Measurements from ENCODE around the gene CKLF.

CKLF gene

GRCh38 chr16:66536525-66536924 lies 15.9 kb upstream of the CKLF start:
- no peaks in the 10 kb centered on the region for H3K27me3 ChIP-seq (ENCODE audit: insufficient read depth, low read length)
- H3K4me3 ChIP-seq (ENCODE audit: low read length), result no peak overlapping the region
- H3K9me3 ChIP-seq (ENCODE audit: insufficient read depth, low read depth, low read length), result no peaks in the 10 kb centered on the region
- no peak overlapping the region for H3K9ac ChIP-seq (ENCODE audit: low read depth, low read length)
- H3K4me1 ChIP-seq (ENCODE audit: insufficient read depth, low read length), result no peaks in the 10 kb centered on the region; the same call in 1 of the 2 replicates
- H3K36me3 ChIP-seq (ENCODE audit: insufficient read depth, low read depth, low read length), result no peaks in the 10 kb centered on the region
- H3K27ac ChIP-seq (ENCODE audit: low read length), result no peak overlapping the region

GRCh38 chr16:66537236-66537635 lies 15.1 kb upstream of the CKLF start:
- H3K36me3 ChIP-seq (ENCODE audit: insufficient read depth, low read depth, low read length), result no peaks in the 10 kb centered on the region
- no peak overlapping the region for H3K27ac ChIP-seq (ENCODE audit: low read length)
- H3K9me3 ChIP-seq (ENCODE audit: insufficient read depth, low read depth, low read length), result no peaks in the 10 kb centered on the region
- H3K4me1 ChIP-seq (ENCODE audit: insufficient read depth, low read length), result no peaks in the 10 kb centered on the region; the same call in 1 of the 2 replicates
- no peaks in the 10 kb centered on the region for H3K27me3 ChIP-seq (ENCODE audit: insufficient read depth, low read length)
- H3K9ac ChIP-seq (ENCODE audit: low read depth, low read length), result no peak overlapping the region
- no peak overlapping the region for H3K4me3 ChIP-seq (ENCODE audit: low read length)

GRCh38 chr16:66538910-66539309 lies 13.5 kb upstream of the CKLF start:
- no peak overlapping the region for H3K9ac ChIP-seq (ENCODE audit: low read depth, low read length)
- no peaks in the 10 kb centered on the region for H3K27me3 ChIP-seq (ENCODE audit: insufficient read depth, low read length)
- H3K9me3 ChIP-seq (ENCODE audit: insufficient read depth, low read depth, low read length), result no peaks in the 10 kb centered on the region
- H3K36me3 ChIP-seq (ENCODE audit: insufficient read depth, low read depth, low read length), result no peaks in the 10 kb centered on the region
- H3K4me1 ChIP-seq (ENCODE audit: insufficient read depth, low read length), result no peaks in the 10 kb centered on the region; the same call in 1 of the 2 replicates
- H3K27ac ChIP-seq (ENCODE audit: low read length), result no peak overlapping the region
- no peak overlapping the region for H3K4me3 ChIP-seq (ENCODE audit: low read length)

GRCh38 chr16:66539623-66540469 lies 12.5 kb upstream of the CKLF start:
- Histone ChIP-seq H3K27me3 (ENCODE audit: insufficient read depth, low read length) (no peaks in the 10 kb centered on the region), H3K36me3 (ENCODE audit: insufficient read depth, low read depth, low read length) (no peaks in the 10 kb centered on the region), H3K27ac (ENCODE audit: low read length) (no peak overlapping the region), H3K9ac (ENCODE audit: low read depth, low read length) (no peak overlapping the region), H3K4me3 (ENCODE audit: low read length) (no peak overlapping the region), H3K4me1 (ENCODE audit: insufficient read depth, low read length) (no peaks in the 10 kb centered on the region; the same call in 1 of the 2 replicates), H3K9me3 (ENCODE audit: insufficient read depth, low read depth, low read length) (no peaks in the 10 kb centered on the region)

GRCh38 chr16:66541388-66542355 lies 10.7 kb upstream of the CKLF start:
- H3K36me3 ChIP-seq (ENCODE audit: insufficient read depth, low read depth, low read length), result no peaks in the 10 kb centered on the region
- H3K4me3 ChIP-seq (ENCODE audit: low read length), result no peak overlapping the region
- H3K27ac ChIP-seq (ENCODE audit: low read length), result no peak overlapping the region
- H3K4me1 ChIP-seq (ENCODE audit: insufficient read depth, low read length), result no peaks in the 10 kb centered on the region; the same call in 1 of the 2 replicates
- H3K27me3 ChIP-seq (ENCODE audit: insufficient read depth, low read length), result no peaks in the 10 kb centered on the region
- no peaks in the 10 kb centered on the region for H3K9me3 ChIP-seq (ENCODE audit: insufficient read depth, low read depth, low read length)
- H3K9ac ChIP-seq (ENCODE audit: low read depth, low read length), result no peak overlapping the region

GRCh38 chr16:66542396-66542795 lies 10.0 kb upstream of the CKLF start:
- no peaks in the 10 kb centered on the region for H3K27me3 ChIP-seq (ENCODE audit: insufficient read depth, low read length)
- no peak overlapping the region for H3K4me3 ChIP-seq (ENCODE audit: low read length)
- no peaks in the 10 kb centered on the region for H3K36me3 ChIP-seq (ENCODE audit: insufficient read depth, low read depth, low read length)
- H3K27ac ChIP-seq (ENCODE audit: low read length), result no peak overlapping the region
- H3K9ac ChIP-seq (ENCODE audit: low read depth, low read length), result no peak overlapping the region
- H3K4me1 ChIP-seq (ENCODE audit: insufficient read depth, low read length), result no peaks in the 10 kb centered on the region; the same call in 1 of the 2 replicates
- H3K9me3 ChIP-seq (ENCODE audit: insufficient read depth, low read depth, low read length), result no peaks in the 10 kb centered on the region

GRCh38 chr16:66543541-66543940 lies 8.8 kb upstream of the CKLF start:
- Histone ChIP-seq H3K9ac (ENCODE audit: low read depth, low read length) (no peak overlapping the region), H3K27me3 (ENCODE audit: insufficient read depth, low read length) (no peaks in the 10 kb centered on the region), H3K9me3 (ENCODE audit: insufficient read depth, low read depth, low read length) (no peaks in the 10 kb centered on the region), H3K36me3 (ENCODE audit: insufficient read depth, low read depth, low read length) (no peaks in the 10 kb centered on the region), H3K4me3 (ENCODE audit: low read length) (no peak overlapping the region), H3K27ac (ENCODE audit: low read length) (no peak overlapping the region), H3K4me1 (ENCODE audit: insufficient read depth, low read length) (no peaks in the 10 kb centered on the region; the same call in 1 of the 2 replicates)

GRCh38 chr16:66544016-66544757 lies 8.2 kb upstream of the CKLF start:
- H3K27ac ChIP-seq (ENCODE audit: low read length), result no peak overlapping the region
- H3K4me1 ChIP-seq (ENCODE audit: insufficient read depth, low read length), result no peaks in the 10 kb centered on the region; the same call in 1 of the 2 replicates
- H3K9ac ChIP-seq (ENCODE audit: low read depth, low read length), result no peak overlapping the region
- H3K4me3 ChIP-seq (ENCODE audit: low read length), result no peak overlapping the region
- H3K27me3 ChIP-seq (ENCODE audit: insufficient read depth, low read length), result no peaks in the 10 kb centered on the region
- no peaks in the 10 kb centered on the region for H3K9me3 ChIP-seq (ENCODE audit: insufficient read depth, low read depth, low read length)
- H3K36me3 ChIP-seq (ENCODE audit: insufficient read depth, low read depth, low read length), result no peaks in the 10 kb centered on the region

GRCh38 chr16:66547101-66547989 lies 5.0 kb upstream of the CKLF start:
- Histone ChIP-seq H3K36me3 (ENCODE audit: insufficient read depth, low read depth, low read length) (no peaks in the 10 kb centered on the region), H3K27ac (ENCODE audit: low read length) (no peak overlapping the region), H3K4me1 (ENCODE audit: insufficient read depth, low read length) (peaks cover 5% of the 10 kb centered on the region; the same call in 1 of the 2 replicates), H3K4me3 (ENCODE audit: low read length) (no peak overlapping the region), H3K9me3 (ENCODE audit: insufficient read depth, low read depth, low read length) (no peaks in the 10 kb centered on the region), H3K9ac (ENCODE audit: low read depth, low read length) (no peak overlapping the region), H3K27me3 (ENCODE audit: insufficient read depth, low read length) (peaks cover 8% of the 10 kb centered on the region; the same call in 1 of the 2 replicates)

GRCh38 chr16:66548068-66548467 lies 4.3 kb upstream of the CKLF start:
- Histone ChIP-seq H3K27ac (ENCODE audit: low read length) (no peak overlapping the region), H3K9me3 (ENCODE audit: insufficient read depth, low read depth, low read length) (no peaks in the 10 kb centered on the region), H3K9ac (ENCODE audit: low read depth, low read length) (no peak overlapping the region), H3K27me3 (ENCODE audit: insufficient read depth, low read length) (peaks cover 14% of the 10 kb centered on the region), H3K36me3 (ENCODE audit: insufficient read depth, low read depth, low read length) (no peaks in the 10 kb centered on the region), H3K4me1 (ENCODE audit: insufficient read depth, low read length) (peaks cover 5% of the 10 kb centered on the region; the same call in 1 of the 2 replicates), H3K4me3 (ENCODE audit: low read length) (no peak overlapping the region)

Data from iPS-20b (cell line).